Left lung (tissue), 10 donors: Measurements from ENCODE around the gene ABL1. TPM values are rescaled to one million over a fixed set of nuclear protein-coding genes. Genes with fewer than 3 reads are reported as not detected.
"Not testable (repeated sequence)": the region's sequence is repeated elsewhere in the genome, so short reads cannot be mapped to it uniquely, and the experiment has no call there.

ENCODE experiments used
- ATAC-seq: fragments of 200-7000 bp; cut with Tn5 transposase; one replicate; pipeline ENCODE4 v1.9.1; 2020; ENCODE audit warnings: moderate library complexity
- DNase-seq, 4 donors: peaks; one replicate each; pipeline ENCODE4 v3.0.0-alpha.2; 2013 to 2020
- H3K27ac ChIP-seq, 2 donors: fragments of 200-600 bp; sonication (generic) in 1 of 2; one replicate each; pipeline versions ENCODE4 v1.5.0 to v1.8.0; 2020 to 2021
- H3K27me3 ChIP-seq, 2 donors: fragments of 200-600 bp; sonication (generic) in 1 of 2; one replicate each; pipeline versions ENCODE4 v1.5.0 to v1.8.0; 2020 to 2021
- H3K36me3 ChIP-seq, 2 donors: fragments of 200-600 bp; sonication (generic) in 1 of 2; one replicate each; pipeline versions ENCODE4 v1.5.0 to v1.8.0; 2020 to 2021
- H3K4me1 ChIP-seq, 2 donors: fragments of 200-600 bp; one replicate each; pipeline ENCODE4 v1.8.0; 2021
- H3K4me3 ChIP-seq, 2 donors: fragments of 200-600 bp; sonication (generic) in 1 of 2; one replicate each; pipeline versions ENCODE4 v1.5.0 to v1.8.0; 2020 to 2021; ENCODE audit warnings: mild to moderate bottlenecking in 1 of 2
- H3K9me3 ChIP-seq, 2 donors: fragments of 200-600 bp; sonication (generic) in 1 of 2; one replicate each; pipeline versions ENCODE4 v1.5.0 to v1.8.0; 2020 to 2021
- CTCF ChIP-seq, 2 donors: fragments of 200-600 bp; sonication (generic) in 1 of 2; IDR thresholded peaks; one replicate each; pipeline versions ENCODE4 v1.5.0 to v1.8.0; 2021; ENCODE audit warnings: antibody characterized with exemption in 2 of 2
- intact Hi-C, 2 donors: fragments of 100-400 bp; cut with DNase I; formaldehyde crosslinking; loops; one replicate each; pipeline versions ENCODE4 v1.11.2 to v1.14.2; 2022
- polyA plus RNA-seq, 6 donors: library from polyadenylated mRNA; unstranded; fragments of 120-200 nt; gene quantifications; one replicate each; pipeline ENCODE4 v1.2.1, GENCODE V29; 2013; ENCODE audit not compliant: insufficient read length in 6 of 6
- total RNA-seq, 2 donors: library from RNA; stranded (reverse); fragmentation: NEBNext Ultra II Directional; extraction: Animal tissue kit (Norgen Biotek cat#: 25700); gene quantifications; one replicate each; pipeline ENCODE4 v1.2.1, GENCODE V29; 2021
- donor health status: DM: no; HTN: yes; CAD: no.
- donor health status: DM: no; HTN: no; CAD: no.

ABL1 gene
- total and polyA plus RNA-seq, 8 donors = 55.6 to 83.3 (median 72.4) TPM

- DNase-seq (no peak), ATAC-seq (no peak)
- H3K4me3 ChIP-seq = no peak overlapping the region
- peaks cover 0 to 74% of the 10 kb centered on the region in 2 donors for H3K27me3 ChIP-seq
- H3K4me1 ChIP-seq = no peaks in the 10 kb centered on the region
- intact Hi-C loops = no loop called here
- TF ChIP-seq CTCF (IDR thresholded peaks at IDR 0.05) = no peak
- no peaks in the 10 kb centered on the region for H3K9me3 ChIP-seq
- no peaks in the 10 kb centered on the region for H3K36me3 ChIP-seq
- no peak overlapping the region for H3K27ac ChIP-seq
Measured at GRCh38 chr9:130908146-130908877, 73.3 kb downstream of the ABL1 start.

- intact Hi-C loops = no loop called here
- no peaks in the 10 kb centered on the region for H3K4me1 ChIP-seq
- peaks cover 0 to 74% of the 10 kb centered on the region in 2 donors for H3K27me3 ChIP-seq
- H3K27ac ChIP-seq = no peak overlapping the region
- no peaks in the 10 kb centered on the region for H3K36me3 ChIP-seq
- no peak overlapping the region for H3K4me3 ChIP-seq
- ATAC-seq (no peak), DNase-seq (no peak)
- no peak for TF ChIP-seq CTCF (IDR thresholded peaks at IDR 0.05)
- no peaks in the 10 kb centered on the region for H3K9me3 ChIP-seq
Measured at GRCh38 chr9:130908878-130909355, 73.9 kb downstream of the ABL1 start.

- intact Hi-C loops, H3K27ac ChIP-seq, H3K9me3 ChIP-seq, H3K4me1 ChIP-seq, H3K4me3 ChIP-seq, DNase-seq, H3K36me3 ChIP-seq, ATAC-seq: not testable (repeated sequence)
- H3K27me3 ChIP-seq = peaks cover 0 to 79% of the 10 kb centered on the region in 2 donors
Measured at GRCh38 chr9:130910041-130910440, 75.0 kb downstream of the ABL1 start.

- intact Hi-C loops, H3K4me3 ChIP-seq, H3K27ac ChIP-seq, DNase-seq, ATAC-seq, H3K9me3 ChIP-seq, H3K4me1 ChIP-seq, H3K36me3 ChIP-seq: not testable (repeated sequence)
- peaks cover 0 to 79% of the 10 kb centered on the region in 2 donors for H3K27me3 ChIP-seq
Measured at GRCh38 chr9:130910670-130911069, 75.6 kb downstream of the ABL1 start.

GRCh38 chr9:130911254-130912049 is 76.4 kb downstream of the ABL1 start:
- DNase-seq (no peak), ATAC-seq (no peak)
- Histone ChIP-seq H3K27ac (no peak overlapping the region), H3K27me3 (peaks cover 0 to 79% of the 10 kb centered on the region in 2 donors), H3K4me1 (no peaks in the 10 kb centered on the region), H3K9me3 (no peaks in the 10 kb centered on the region), H3K36me3 (no peaks in the 10 kb centered on the region), H3K4me3 (no peak overlapping the region)
- intact Hi-C loops = no loop called here
- TF ChIP-seq CTCF (IDR thresholded peaks at IDR 0.05) = no peak

GRCh38 chr9:130912932-130913598 is 78.0 kb downstream of the ABL1 start:
- intact Hi-C loops = no loop called here
- Histone ChIP-seq H3K9me3 (no peaks in the 10 kb centered on the region), H3K4me1 (no peaks in the 10 kb centered on the region), H3K36me3 (no peaks in the 10 kb centered on the region), H3K27me3 (peaks cover 0 to 76% of the 10 kb centered on the region in 2 donors), H3K27ac (no peak overlapping the region), H3K4me3 (no peak overlapping the region)
- no peak for DNase-seq
- ATAC-seq = peak; percentile 59
- no peak for TF ChIP-seq CTCF (IDR thresholded peaks at IDR 0.05)
